Measurements from ENCODE around the gene CTDP1. TPM values are rescaled to one million over a fixed set of nuclear protein-coding genes. Genes with fewer than 3 reads are reported as not detected.

The CTDP1 gene
- total RNA-seq, 1 experiment from 2014 or later = 24.9 TPM

- no peak for TF ChIP-seq ZBTB33 (IDR thresholded peaks at IDR 0.05; ENCODE audit: extremely low read depth, insufficient replicate concordance, low read length)
- no peak for TF ChIP-seq POLR2AphosphoS5 (IDR thresholded peaks at IDR 0.05; ENCODE audit: low read depth, low read length)
These were observed 2.1 kb downstream of the CTDP1 start (continued) for GRCh38 chr18:79681484-79682387.

DNA sequence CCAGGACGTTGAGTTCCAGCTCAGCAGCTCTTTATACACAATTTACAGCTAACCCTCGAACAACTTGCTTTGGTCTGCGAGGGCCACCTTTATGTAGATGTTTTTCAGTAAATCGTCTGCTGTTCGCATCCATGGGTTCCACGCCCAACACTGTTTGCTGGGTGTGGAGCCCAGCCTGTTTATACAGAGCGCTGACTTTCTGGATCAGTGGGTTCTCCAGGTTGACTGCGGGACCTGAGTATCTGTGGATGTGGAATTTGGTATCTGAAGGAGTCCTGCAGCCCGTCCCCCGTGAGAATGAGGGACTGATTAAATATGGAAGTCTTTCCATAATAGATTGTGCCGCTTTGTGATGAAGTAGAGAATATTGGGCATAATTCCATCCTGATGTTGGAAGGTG lies 2.9 kb downstream of the CTDP1 start:
- Histone ChIP-seq H3K4me3 (replicated peaks in 1 of 2; ENCODE audit: low read depth in 1 of 2, low read length in 2 of 2) (no peak overlapping the region), H3K27ac (ENCODE audit: low read depth, low read length) (no peak overlapping the region), H4K20me1 (ENCODE audit: insufficient read depth) (0 out of 2 replicates have a peak, but pooled peaks cover 4% of the 10 kb centered on the region), H3K9me3 (ENCODE audit: control insufficient read depth in 1 of 2, insufficient read depth in 1 of 2, low read depth in 1 of 2, low read length in 2 of 2) (no peaks in the 10 kb centered on the region), H2AFZ (ENCODE audit: low read depth, low read length, poor library complexity, severe bottlenecking) (no peak overlapping the region), H3K4me2 (ENCODE audit: low read length) (no peak overlapping the region), H3K27me3 (ENCODE audit: insufficient read depth, low read length) (no peaks in the 10 kb centered on the region), H3K36me3 (ENCODE audit: control insufficient read depth in 1 of 2, insufficient read depth in 2 of 2, low read length in 2 of 2) (no peaks in the 10 kb centered on the region), H3K4me1 (ENCODE audit: control insufficient read depth in 1 of 2, insufficient read depth in 2 of 2, low read length in 2 of 2) (peaks cover 11 to 19% of the 10 kb centered on the region in 2 experiments; a peak in 3 of 4 replicates), H3K9ac (ENCODE audit: low read length) (no peak overlapping the region), H3K79me2 (ENCODE audit: insufficient read depth, low read length) (peaks cover 82% of the 10 kb centered on the region), H3K9me2 (ENCODE audit: insufficient read depth) (no peaks in the 10 kb centered on the region)
- DNase-seq (ENCODE audit: low read depth, low spot score) = no peak
- TF ChIP-seq ELF1 (IDR thresholded peaks at IDR 0.05; ENCODE audit: borderline replicate concordance, low read depth) (no peak), CTCF (IDR thresholded peaks at IDR 0.05 in 2 of 3, conservative IDR thresholded peaks at IDR 0.05 in 1 of 3; ENCODE audit: borderline replicate concordance in 1 of 3, insufficient read depth in 1 of 3, low read depth in 2 of 3, low read length in 2 of 3) (no peak), ZBTB33 (IDR thresholded peaks at IDR 0.05; ENCODE audit: extremely low read depth, insufficient replicate concordance, low read length) (no peak), ZNF274 (IDR thresholded peaks at IDR 0.05; ENCODE audit: low read depth, low read length) (no peak)
- TF ChIP-seq, protein P1, sequence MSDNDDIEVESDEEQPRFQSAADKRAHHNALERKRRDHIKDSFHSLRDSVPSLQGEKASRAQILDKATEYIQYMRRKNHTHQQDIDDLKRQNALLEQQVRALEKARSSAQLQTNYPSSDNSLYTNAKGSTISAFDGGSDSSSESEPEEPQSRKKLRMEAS (IDR thresholded peaks at IDR 0.05) = no peak
- TF ChIP-seq, protein P2, sequence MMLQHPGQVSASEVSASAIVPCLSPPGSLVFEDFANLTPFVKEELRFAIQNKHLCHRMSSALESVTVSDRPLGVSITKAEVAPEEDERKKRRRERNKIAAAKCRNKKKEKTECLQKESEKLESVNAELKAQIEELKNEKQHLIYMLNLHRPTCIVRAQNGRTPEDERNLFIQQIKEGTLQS (IDR thresholded peaks at IDR 0.05) = no peak
- intact Hi-C loops (cut with micrococcal nuclease) = no loop called here
- no peak for ATAC-seq
- ChIA-PET RAD21 (ENCODE audit: low non-redundant PET in 1 of 2, low total read pairs in 2 of 2, uncharacterized antibody in 2 of 2, unreplicated experiment in 2 of 2) (no interaction called here), POLR2A (no interaction called here), CTCF (no interaction called here)
- BruUV-seq (replicated peaks) = no TSS peak
